ENCODE data around the gene KCNK7. TPM values are rescaled to one million over a fixed set of nuclear protein-coding genes. Genes with fewer than 3 reads are reported as not detected.
A peak's percentile ranks its signal among the peaks of the same experiment; 100 is the strongest.

The KCNK7 gene
- total RNA-seq, 1 donor from 2014 or later = 0.83 TPM

GRCh38 chr11:65611028-65611757, 15.6 kb upstream of the KCNK7 start:
- no peak for DNase-seq (ENCODE audit: low spot score)

- DNase-seq (ENCODE audit: low spot score) = no peak
Observed at GRCh38 chr11:65610404-65610803, 14.8 kb upstream of the KCNK7 start.

- no peak for DNase-seq (ENCODE audit: low spot score)
Observed at GRCh38 chr11:65609665-65610064, 14.1 kb upstream of the KCNK7 start.

GRCh38 chr11:65609229-65609628, 13.6 kb upstream of the KCNK7 start:
- no peak for DNase-seq (ENCODE audit: low spot score)

GRCh38 chr11:65607614-65608426, 12.2 kb upstream of the KCNK7 start:
- DNase-seq (ENCODE audit: low spot score) = no peak

- DNase-seq (ENCODE audit: low spot score) = peak; percentile 94
Observed at GRCh38 chr11:65606876-65607613, 11.4 kb upstream of the KCNK7 start.

- DNase-seq (ENCODE audit: low spot score) = no peak
Observed at GRCh38 chr11:65604258-65604657, 8.7 kb upstream of the KCNK7 start.

GRCh38 chr11:65599955-65600246, 4.3 kb upstream of the KCNK7 start:
- DNase-seq (ENCODE audit: low spot score) = no peak

- no peak for DNase-seq (ENCODE audit: low spot score)
Observed at GRCh38 chr11:65599216-65599954, 3.8 kb upstream of the KCNK7 start.

GRCh38 chr11:65598258-65598699, 2.7 kb upstream of the KCNK7 start:
- DNase-seq (ENCODE audit: low spot score) = no peak

GRCh38 chr11:65596520-65596919, 920 bp upstream of the KCNK7 start:
- no peak for DNase-seq (ENCODE audit: low spot score)

- DNase-seq (ENCODE audit: low spot score) = no peak
Observed at GRCh38 chr11:65595131-65595530, 469 bp downstream of the KCNK7 start.

- no peak for DNase-seq (ENCODE audit: low spot score)
Observed at GRCh38 chr11:65593518-65594414, 1.8 kb downstream of the KCNK7 start.

- DNase-seq (ENCODE audit: low spot score) = peak; percentile 77
Observed at GRCh38 chr11:65592858-65593517, 2.6 kb downstream of the KCNK7 start.

- no peak for DNase-seq (ENCODE audit: low spot score)
Observed at GRCh38 chr11:65591939-65592857, 3.4 kb downstream of the KCNK7 start.

GRCh38 chr11:65590240-65590738, 5.3 kb downstream of the KCNK7 start:
- DNase-seq (ENCODE audit: low spot score) = no peak

GRCh38 chr11:65589444-65590239, 6.0 kb downstream of the KCNK7 start:
- no peak for DNase-seq (ENCODE audit: low spot score)

Measured in ureter (tissue), 1 donor.